Measurements from ENCODE around the gene KRTAP10-6. TPM values are rescaled to one million over a fixed set of nuclear protein-coding genes. Genes with fewer than 3 reads are reported as not detected.
"Not testable (repeated sequence)": the region's sequence is repeated elsewhere in the genome, so short reads cannot be mapped to it uniquely, and the experiment has no call there.

The KRTAP10-6 gene, protein sequence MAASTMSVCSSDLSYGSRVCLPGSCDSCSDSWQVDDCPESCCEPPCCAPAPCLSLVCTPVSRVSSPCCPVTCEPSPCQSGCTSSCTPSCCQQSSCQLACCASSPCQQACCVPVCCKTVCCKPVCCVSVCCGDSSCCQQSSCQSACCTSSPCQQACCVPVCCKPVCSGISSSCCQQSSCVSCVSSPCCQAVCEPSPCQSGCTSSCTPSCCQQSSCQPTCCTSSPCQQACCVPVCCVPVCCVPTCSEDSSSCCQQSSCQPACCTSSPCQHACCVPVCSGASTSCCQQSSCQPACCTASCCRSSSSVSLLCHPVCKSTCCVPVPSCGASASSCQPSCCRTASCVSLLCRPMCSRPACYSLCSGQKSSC
- total RNA-seq: not detected

GRCh38 chr21:44592446-44593311 is at the start of gene KRTAP10-6:
Gene KRTAP10-6 (minus strand): TSS chr21:44592505. CDS start chr21:44592484, 21 bp downstream.
- Histone ChIP-seq H3K4me1 (no peaks in the 10 kb centered on the region), H3K9me3 (no peaks in the 10 kb centered on the region), H3K27me3 (no peaks in the 10 kb centered on the region), H3K36me3 (no peaks in the 10 kb centered on the region), H3K4me3 (replicated peaks in 1 of 3) (no peak within 1 kb of the TSS), H3K27ac (no peak within 1 kb of the TSS)
- intact Hi-C loops (cut with DNase I): no loop called here
- no peak for TF ChIP-seq POLR2A (IDR thresholded peaks at IDR 0.05)
- TF ChIP-seq, protein P1, sequence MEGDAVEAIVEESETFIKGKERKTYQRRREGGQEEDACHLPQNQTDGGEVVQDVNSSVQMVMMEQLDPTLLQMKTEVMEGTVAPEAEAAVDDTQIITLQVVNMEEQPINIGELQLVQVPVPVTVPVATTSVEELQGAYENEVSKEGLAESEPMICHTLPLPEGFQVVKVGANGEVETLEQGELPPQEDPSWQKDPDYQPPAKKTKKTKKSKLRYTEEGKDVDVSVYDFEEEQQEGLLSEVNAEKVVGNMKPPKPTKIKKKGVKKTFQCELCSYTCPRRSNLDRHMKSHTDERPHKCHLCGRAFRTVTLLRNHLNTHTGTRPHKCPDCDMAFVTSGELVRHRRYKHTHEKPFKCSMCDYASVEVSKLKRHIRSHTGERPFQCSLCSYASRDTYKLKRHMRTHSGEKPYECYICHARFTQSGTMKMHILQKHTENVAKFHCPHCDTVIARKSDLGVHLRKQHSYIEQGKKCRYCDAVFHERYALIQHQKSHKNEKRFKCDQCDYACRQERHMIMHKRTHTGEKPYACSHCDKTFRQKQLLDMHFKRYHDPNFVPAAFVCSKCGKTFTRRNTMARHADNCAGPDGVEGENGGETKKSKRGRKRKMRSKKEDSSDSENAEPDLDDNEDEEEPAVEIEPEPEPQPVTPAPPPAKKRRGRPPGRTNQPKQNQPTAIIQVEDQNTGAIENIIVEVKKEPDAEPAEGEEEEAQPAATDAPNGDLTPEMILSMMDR (IDR thresholded peaks at IDR 0.05): no peak
- DNase-seq: no peak
- WGBS, 2 donors: 64 to 81% methylated on average over 17 to 21 of the region's 33 CpGs

GRCh38 chr21:44640761-44641160 is 48.5 kb upstream of the KRTAP10-6 start:
- H3K9me3 ChIP-seq: no peaks in the 10 kb centered on the region
- no peak overlapping the region for H3K4me3 ChIP-seq (replicated peaks in 1 of 3)
- no peaks in the 10 kb centered on the region for H3K36me3 ChIP-seq
- 87 to 92% methylated on average over 5 of the region's 5 CpGs for WGBS, 2 donors
- no peaks in the 10 kb centered on the region for H3K27me3 ChIP-seq
- intact Hi-C loops (cut with DNase I): no loop called here
- no peak for DNase-seq
- H3K27ac ChIP-seq: no peak overlapping the region
- no peaks in the 10 kb centered on the region for H3K4me1 ChIP-seq
- TF ChIP-seq, protein P1 (IDR thresholded peaks at IDR 0.05): no peak
- no peak for TF ChIP-seq POLR2A (IDR thresholded peaks at IDR 0.05)

- DNase-seq: no peak
- intact Hi-C loops (cut with DNase I): no loop called here
- Histone ChIP-seq H3K27me3 (no peaks in the 10 kb centered on the region), H3K9me3 (no peaks in the 10 kb centered on the region), H3K4me1 (no peaks in the 10 kb centered on the region), H3K27ac (no peak overlapping the region), H3K4me3 (replicated peaks in 1 of 3) (no peak overlapping the region), H3K36me3 (no peaks in the 10 kb centered on the region)
- 87 to 91% methylated on average over 12 of the region's 12 CpGs for WGBS, 2 donors
- TF ChIP-seq, protein P1 (IDR thresholded peaks at IDR 0.05): no peak
- TF ChIP-seq POLR2A (IDR thresholded peaks at IDR 0.05): no peak
Observed at GRCh38 chr21:44639331-44639655, 47.0 kb upstream of the KRTAP10-6 start.

DNA sequence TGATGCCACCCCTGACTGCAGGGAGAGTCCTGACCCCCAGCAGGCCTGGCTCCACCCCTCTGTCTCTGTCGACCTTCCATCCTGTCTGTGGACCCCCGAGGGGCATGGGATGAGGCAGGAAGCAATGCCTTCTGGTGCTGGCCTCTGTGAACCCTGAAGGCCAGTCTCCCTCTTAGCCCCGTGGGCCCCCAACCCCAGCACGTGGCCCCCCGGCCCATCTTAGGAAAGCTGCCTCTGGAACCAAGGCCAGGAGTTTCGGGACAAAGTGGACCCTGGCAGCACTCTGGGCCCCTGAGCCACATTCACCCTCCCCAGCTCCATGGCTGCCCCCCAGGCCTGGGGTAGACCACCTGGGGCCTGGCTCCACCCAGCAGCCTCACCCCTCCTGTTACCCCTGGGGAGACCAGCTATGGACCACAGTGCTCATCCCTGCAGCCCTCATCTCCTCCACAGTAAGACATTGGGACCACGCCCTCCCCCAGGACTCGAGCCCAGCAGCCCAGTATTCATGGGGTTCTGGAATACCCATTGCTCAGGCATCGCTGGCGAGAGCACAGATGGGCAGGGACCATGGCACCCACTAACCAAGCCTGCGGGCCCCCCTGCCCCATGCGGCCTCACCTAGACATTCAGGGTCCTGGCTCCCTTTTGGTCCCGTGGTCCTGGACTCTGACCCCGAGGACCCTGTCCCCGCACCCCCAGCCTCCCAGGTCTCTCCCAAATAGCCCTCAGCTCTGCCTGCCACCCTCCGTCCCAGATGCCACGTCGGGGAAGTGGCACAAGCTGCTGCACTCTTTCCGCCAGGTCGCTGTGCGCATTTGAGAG is 46.4 kb upstream of the KRTAP10-6 start:
- H3K4me3 ChIP-seq (replicated peaks in 1 of 3); H3K9me3 ChIP-seq; H3K36me3 ChIP-seq; intact Hi-C loops (cut with DNase I); DNase-seq; H3K27ac ChIP-seq; H3K27me3 ChIP-seq; H3K4me1 ChIP-seq: not testable (repeated sequence)
- 86 to 95% methylated on average over 11 to 14 of the region's 21 CpGs for WGBS, 2 donors

GRCh38 chr21:44637851-44638348 is 45.6 kb upstream of the KRTAP10-6 start:
- H3K9me3 ChIP-seq; DNase-seq; H3K4me1 ChIP-seq; H3K27ac ChIP-seq; intact Hi-C loops (cut with DNase I); H3K36me3 ChIP-seq; H3K27me3 ChIP-seq; H3K4me3 ChIP-seq (replicated peaks in 1 of 3): not testable (repeated sequence)
- 69 to 85% methylated on average over 11 of the region's 12 CpGs for WGBS, 2 donors
